Brain microvascular endothelial cell (primary cell): ENCODE measurements around the gene KRTAP12-4.
"Not testable (repeated sequence)": the region's sequence is repeated elsewhere in the genome, so short reads cannot be mapped to it uniquely, and the experiment has no call there.

Experiments used
- DNase-seq: peaks from one replicate; pipeline ENCODE4 v3.0.0-alpha.2; 2020
- H3K27ac ChIP-seq: fragments of 250-450 bp; sonication (Bioruptor Pico); 2 replicates; pipeline ENCODE4 v1.5.1; 2020; ENCODE audit warnings: mild to moderate bottlenecking, moderate library complexity
- H3K27me3 ChIP-seq: fragments of 250-450 bp; sonication (Bioruptor Pico); replicated peaks from 2 replicates; pipeline ENCODE4 v1.5.1; 2020; ENCODE audit warnings: mild to moderate bottlenecking
- H3K36me3 ChIP-seq: fragments of 250-450 bp; sonication (Bioruptor Pico); replicated peaks from 2 replicates; pipeline ENCODE4 v1.5.1; 2020; ENCODE audit warnings: mild to moderate bottlenecking
- H3K4me3 ChIP-seq: 2 replicates; pipeline ENCODE4 v1.5.1; 2011; ENCODE audit warnings: low read depth, mild to moderate bottlenecking, control low read depth, low read length, moderate library complexity
- CTCF ChIP-seq: IDR thresholded peaks from 2 replicates; pipeline ENCODE4 v1.5.1; 2011; ENCODE audit warnings: low read depth, mild to moderate bottlenecking, moderate library complexity, low read length, control low read depth, inconsistent platforms; ENCODE audit errors: missing control alignments
- in situ Hi-C: cut with HindIII; loops from 2 replicates; pipeline ENCODE4 v1.10.0; 2017; ENCODE audit warnings: low sequenced_read_pairs, low pct_ligation_motif_present

Gene KRTAP12-4

GRCh38 chr21:44630440-44630839 lies 24.0 kb downstream of the KRTAP12-4 start:
- H3K4me3 ChIP-seq = no peak overlapping the region
- no peak for TF ChIP-seq CTCF
- no peaks in the 10 kb centered on the region for H3K27me3 ChIP-seq
- no peak for DNase-seq
- no peaks in the 10 kb centered on the region for H3K36me3 ChIP-seq
- in situ Hi-C loops = no loop called here
- no peak overlapping the region for H3K27ac ChIP-seq

- DNase-seq = no peak
- no peaks in the 10 kb centered on the region for H3K27me3 ChIP-seq
These were observed 25.6 kb downstream of the KRTAP12-4 start for GRCh38 chr21:44628707-44629391.

GRCh38 chr21:44627831-44628233 lies 26.6 kb downstream of the KRTAP12-4 start:
- H3K27ac ChIP-seq, H3K27me3 ChIP-seq, DNase-seq, H3K4me3 ChIP-seq, in situ Hi-C loops, H3K36me3 ChIP-seq: not testable (repeated sequence)

More at GRCh38 chr21:44628707-44629391, 25.6 kb downstream of the KRTAP12-4 start:
- Histone ChIP-seq H3K27ac (no peak overlapping the region), H3K36me3 (no peaks in the 10 kb centered on the region), H3K4me3 (no peak overlapping the region)
- no peak for TF ChIP-seq CTCF
- in situ Hi-C loops = no loop called here

GRCh38 chr21:44627181-44627822 lies 27.2 kb downstream of the KRTAP12-4 start:
- in situ Hi-C loops, H3K4me3 ChIP-seq, H3K27me3 ChIP-seq, H3K36me3 ChIP-seq, DNase-seq, H3K27ac ChIP-seq: not testable (repeated sequence)

- H3K4me3 ChIP-seq = no peak within 1 kb of the TSS
- H3K27ac ChIP-seq = no peak within 1 kb of the TSS
- H3K36me3 ChIP-seq = no peaks in the 10 kb centered on the region
- DNase-seq = no peak
- TF ChIP-seq CTCF = no peak
- H3K27me3 ChIP-seq = no peaks in the 10 kb centered on the region
- in situ Hi-C loops = no loop called here
These were observed 27.8 kb downstream of the KRTAP12-4 start, which contains the start of gene KRTAP10-9 for GRCh38 chr21:44626673-44627143. Gene KRTAP10-9, plus strand, starts transcription at chr21:44627093. Its CDS starts 79 bp downstream, at chr21:44627172.

GRCh38 chr21:44626262-44626661 lies 28.2 kb downstream of the KRTAP12-4 start:
- Histone ChIP-seq H3K27ac (no peak overlapping the region), H3K36me3 (no peaks in the 10 kb centered on the region), H3K4me3 (no peak overlapping the region), H3K27me3 (no peaks in the 10 kb centered on the region)
- no peak for TF ChIP-seq CTCF
- no peak for DNase-seq
- in situ Hi-C loops = no loop called here
